Measurements from ENCODE around the gene CDK18.
"Not testable (repeated sequence)": the region's sequence is repeated elsewhere in the genome, so short reads cannot be mapped to it uniquely, and the experiment has no call there.

Gene CDK18

DNA sequence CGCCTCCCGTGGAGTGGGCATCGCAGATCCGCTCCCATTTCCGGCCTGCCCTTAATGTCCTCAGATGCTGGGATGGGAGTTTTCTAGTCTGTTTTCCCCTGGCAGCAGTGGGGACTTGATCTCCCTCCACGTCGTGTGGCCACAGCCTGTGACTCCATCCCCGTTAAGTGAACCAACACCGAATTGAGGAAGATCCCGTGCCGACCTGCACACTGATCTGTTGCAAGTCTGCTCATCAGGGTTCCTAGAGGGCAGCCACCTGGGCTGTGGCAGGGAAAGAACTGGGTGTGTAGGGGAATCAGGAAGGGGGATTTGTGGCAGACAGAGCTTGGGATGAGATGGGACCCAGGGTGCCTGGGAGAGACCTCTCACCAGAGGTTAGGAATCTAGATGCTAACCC lies 23.3 kb upstream of the CDK18 start:
- DNase-seq (ENCODE audit: low spot score), result no peak

GRCh38 chr1:205481629-205482151 lies 22.8 kb upstream of the CDK18 start:
- no peak for DNase-seq (ENCODE audit: low spot score)

GRCh38 chr1:205482587-205482986 lies 21.9 kb upstream of the CDK18 start:
- DNase-seq (ENCODE audit: low spot score), result not testable (repeated sequence)

DNA sequence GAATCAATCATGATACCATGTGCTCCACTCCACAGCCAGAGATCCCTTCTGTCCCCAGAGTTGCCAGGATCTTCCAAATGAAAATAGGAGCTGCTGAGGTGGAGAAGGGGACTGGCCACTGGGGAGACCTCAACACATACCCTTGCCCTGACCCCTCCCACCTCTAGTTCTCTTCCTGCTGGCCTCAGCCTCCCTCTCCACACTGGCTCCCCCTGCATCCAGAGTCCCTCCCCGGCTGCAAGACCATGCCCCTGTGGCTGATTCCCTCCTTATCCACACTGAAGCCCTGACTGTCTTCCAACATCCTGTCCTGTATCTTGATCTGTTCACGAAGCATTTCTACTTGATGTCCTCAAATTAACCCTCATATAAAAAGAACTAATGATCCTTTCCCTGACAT lies 21.1 kb upstream of the CDK18 start:
- no peak for DNase-seq (ENCODE audit: low spot score)

- DNase-seq (ENCODE audit: low spot score), result peak; percentile 83
Measured at GRCh38 chr1:205484985-205485967, 19.2 kb upstream of the CDK18 start.

DNA sequence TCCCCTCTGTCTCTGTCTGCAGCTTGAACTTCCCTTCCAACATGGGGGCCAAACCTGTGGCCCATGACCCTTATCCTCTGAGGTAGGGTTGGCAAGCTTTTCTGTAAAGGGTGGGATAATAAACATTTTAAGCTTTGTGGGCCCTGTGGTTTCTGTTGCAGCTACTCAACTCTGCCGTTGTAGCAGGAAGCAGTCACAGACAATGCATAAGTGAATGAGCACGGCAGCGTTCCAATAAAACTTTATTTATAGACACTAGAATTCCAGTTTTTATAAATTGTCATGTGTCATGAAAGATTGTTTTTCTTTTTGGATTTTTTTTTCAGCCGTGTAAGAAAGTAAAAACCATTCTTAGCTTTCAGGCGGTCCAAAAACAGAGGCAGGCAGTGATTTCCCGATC lies 18.2 kb upstream of the CDK18 start:
- DNase-seq (ENCODE audit: low spot score), result no peak

DNA sequence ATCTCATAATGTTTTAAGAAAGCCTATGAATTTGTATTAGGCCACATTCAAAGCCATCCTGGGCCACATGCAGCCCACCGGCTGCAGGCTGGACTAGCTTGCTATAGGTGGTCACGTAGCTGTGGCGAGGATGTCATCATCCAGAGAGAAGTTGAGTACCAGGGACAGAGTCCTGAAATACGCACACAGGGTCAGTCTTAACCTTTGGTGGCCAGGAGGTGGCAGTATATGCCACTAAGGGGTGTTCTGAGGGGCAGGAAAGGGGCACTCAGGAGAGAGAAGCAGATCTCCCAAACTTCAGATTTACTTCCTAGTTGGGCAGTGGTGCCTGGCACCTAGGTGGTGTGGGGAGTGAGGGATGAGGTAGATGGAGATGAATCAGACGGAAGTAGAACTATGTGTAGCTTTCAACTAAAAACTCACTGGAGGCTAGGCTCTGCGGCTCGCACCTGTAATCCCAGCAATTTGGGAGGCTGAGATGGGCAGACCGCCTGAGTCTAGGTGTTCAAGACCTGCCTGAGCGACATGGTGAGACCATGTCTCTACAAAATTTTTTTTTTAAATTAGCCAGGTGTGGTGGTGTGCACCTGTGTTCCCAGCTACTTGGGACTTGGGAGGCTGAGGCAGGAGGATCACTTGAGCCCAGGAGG lies 16.3 kb upstream of the CDK18 start:
- peak; percentile 87 for DNase-seq (ENCODE audit: low spot score)

DNA sequence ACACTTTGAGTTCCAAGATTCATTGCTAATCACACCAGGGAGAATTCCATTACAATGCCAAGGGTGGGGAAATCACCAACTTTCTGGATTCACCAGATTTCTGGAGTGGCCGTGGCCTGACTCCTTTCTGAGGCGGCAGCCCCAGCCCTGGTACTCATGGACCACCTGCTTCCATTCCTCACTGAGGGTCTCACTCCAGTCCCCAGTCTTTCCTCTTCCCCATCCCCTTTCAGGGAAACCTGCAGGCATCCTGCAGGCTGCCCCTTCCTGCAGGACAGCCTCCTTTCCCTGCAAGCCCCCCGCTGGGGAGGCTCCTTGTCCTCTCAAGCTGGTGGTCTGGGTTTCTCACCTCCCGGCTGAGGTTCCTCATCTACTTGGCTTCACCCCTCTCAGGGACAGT lies 12.7 kb upstream of the CDK18 start:
- no peak for DNase-seq (ENCODE audit: low spot score)

GRCh38 chr1:205492201-205492667 lies 12.2 kb upstream of the CDK18 start:
- no peak for DNase-seq (ENCODE audit: low spot score)

GRCh38 chr1:205492774-205493173 lies 11.7 kb upstream of the CDK18 start:
- DNase-seq (ENCODE audit: low spot score), result no peak

DNA sequence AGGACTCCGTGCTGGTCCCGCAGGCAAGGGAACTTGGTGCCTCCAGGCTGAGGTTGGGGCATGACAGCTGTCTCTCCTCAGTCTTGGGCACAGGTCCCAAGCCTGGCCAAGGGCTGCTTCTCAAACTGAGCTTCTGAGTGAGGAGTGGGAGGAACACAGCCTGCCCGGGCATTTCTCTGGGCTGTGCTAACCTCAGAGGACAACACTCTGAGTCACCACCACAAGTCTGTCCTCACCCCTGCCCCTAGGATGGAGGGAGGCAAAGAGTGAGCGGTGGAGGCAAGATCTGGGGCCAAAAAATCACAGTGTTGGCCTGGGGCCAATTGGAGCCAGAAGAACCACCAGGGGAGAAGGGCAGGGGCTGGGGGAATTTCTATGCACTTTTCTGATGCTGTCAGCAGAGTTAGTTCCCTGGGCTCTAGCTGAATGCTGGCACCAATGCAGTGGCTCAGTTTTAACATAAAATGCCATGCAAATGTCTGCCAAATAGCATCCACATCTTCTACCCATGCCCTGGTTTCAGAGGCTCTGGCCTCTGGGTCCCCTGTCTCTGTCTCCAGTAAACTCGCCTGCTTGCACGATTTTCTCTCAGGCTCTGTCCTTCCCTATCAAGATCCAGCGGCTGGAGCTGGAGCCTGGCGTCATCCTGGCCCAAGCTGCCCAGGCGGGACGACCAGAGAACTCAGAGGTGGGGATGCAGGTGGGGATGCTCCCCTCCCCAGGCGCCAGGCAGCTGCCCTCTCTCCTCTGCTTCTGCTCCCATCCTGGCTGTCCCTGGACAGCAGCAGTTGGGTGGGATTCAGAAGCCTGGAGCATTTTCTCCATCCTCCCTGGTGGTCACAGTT lies 11.0 kb upstream of the CDK18 start:
- DNase-seq (ENCODE audit: low spot score), result peak; percentile 26

DNA sequence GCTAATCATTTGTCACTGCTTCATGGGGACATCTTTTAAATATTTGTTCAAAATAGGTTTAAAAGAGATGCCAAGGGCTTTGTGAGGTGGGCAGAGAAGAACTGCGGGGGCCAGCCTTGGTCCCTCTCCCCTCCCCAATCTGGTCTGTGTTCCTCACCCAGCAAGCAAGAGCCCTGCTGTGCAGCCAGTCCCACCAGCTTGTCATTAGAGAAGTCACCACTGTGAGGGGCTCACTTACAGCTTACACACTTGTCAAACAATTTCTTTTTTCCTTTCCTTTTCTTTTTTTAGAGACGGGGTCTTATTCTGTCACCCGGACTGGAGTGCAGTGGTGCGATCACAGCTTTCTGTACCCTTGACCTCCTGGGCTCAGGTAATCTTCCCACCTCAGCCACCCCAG lies 10.4 kb upstream of the CDK18 start:
- DNase-seq (ENCODE audit: low spot score), result peak; percentile 69

- DNase-seq (ENCODE audit: low spot score), result peak; percentile 48
Measured at GRCh38 chr1:205495237-205495823, 9.1 kb upstream of the CDK18 start.

DNA sequence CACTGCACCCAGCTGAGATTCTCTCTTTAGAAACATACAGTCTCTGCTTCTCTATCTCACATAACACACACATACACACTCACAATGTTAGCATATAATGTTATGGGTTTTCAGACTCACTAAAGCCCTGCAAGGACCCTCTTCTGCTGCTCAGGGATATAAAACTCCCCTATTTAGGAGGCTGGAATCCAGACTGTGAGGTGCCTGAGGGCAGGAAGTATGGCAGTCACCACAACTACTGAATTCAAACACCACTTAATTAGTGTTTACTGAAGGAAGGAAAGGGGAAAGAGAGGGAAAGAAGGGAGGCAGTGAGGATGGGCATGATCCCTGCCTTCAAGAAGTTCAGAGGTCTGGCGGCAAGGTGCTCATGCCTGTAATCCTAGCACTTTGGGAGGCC lies 7.8 kb upstream of the CDK18 start:
- no peak for DNase-seq (ENCODE audit: low spot score)

DNA sequence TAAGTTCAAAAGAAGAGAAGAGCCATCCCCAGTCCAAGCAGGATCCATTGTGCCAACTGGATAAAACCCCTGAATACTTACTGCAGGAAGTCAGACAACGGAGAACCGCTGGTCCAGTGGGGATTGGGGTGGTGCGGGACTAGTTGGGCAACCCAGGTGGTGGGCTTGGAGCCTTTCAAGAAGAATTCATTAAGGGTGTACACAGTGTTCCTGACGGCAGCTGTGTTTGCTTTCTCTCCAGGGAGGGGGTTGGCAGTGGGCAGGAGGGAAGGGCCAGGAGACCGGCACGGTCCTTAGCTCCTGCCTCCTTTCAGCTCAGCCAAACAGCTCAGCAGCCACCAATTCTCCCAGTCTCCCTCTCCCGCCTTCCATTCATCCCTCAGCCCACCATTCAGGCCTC lies 7.1 kb upstream of the CDK18 start:
- no peak for DNase-seq (ENCODE audit: low spot score)

DNA sequence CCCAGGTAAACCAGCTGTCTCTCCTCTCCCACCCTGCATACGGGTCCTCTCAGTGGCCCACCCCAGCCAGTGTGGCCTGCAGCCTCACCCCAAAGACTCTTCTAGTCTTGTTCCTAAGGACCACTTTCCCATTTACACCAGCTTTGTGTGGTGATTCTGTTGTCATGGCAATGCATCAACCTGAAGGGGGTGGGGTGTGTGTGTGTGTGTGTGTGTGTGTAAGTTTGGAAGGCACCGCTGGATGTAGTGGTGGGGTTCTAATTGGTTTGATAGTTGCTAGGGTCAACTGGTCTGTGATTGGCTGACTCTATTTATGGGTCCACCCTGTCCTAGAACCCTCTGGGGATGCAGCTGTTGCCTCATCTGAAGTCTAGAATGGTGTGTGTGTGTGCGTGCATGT lies 4.7 kb upstream of the CDK18 start:
- DNase-seq (ENCODE audit: low spot score), result no peak

DNA sequence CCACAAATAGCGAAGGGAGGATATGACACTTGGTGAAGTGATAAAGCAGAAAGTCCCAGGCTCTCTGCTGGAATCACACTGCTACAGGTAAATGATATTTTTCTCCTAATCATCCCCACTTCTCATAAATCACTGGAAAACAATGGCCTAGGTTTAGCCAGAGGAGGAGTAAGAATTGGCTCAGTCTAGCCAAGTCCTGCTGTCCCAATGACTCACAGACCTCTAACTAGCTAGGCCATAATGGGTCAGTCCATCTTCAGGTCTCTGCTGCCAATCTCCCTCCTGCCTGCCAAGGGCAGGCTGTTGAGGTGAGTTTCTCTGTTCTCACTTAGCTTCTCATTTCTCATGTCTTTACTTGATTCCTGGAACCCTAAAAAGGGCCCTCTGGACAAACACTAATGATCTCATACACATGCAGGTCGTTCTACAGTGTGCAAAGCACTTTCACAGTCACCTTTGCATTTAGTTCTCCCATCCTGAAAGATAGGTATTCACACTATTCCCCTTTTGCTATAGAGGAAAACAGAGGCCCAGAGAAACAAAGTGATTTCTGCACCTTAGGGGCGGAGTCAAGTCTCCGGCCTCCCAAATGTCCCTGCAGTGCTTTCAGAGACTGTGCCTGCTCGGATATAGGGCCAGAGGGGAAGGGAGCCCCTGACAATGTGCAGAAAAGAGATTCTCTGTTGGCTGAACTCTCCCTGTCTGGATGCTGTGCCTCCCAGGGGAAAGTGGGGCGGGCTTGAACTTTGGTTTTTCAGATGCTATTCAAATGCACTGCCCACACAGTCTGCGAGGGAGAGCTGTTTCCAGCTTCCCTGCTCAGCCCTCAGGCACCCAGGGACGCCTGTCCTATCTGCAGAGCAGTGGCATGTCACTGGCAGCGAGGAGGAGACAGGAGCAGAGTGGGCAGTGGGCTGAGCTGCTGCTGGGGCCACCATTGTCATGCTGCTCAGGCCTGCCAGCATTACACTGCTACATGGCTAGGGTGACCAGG lies 3.9 kb upstream of the CDK18 start:
- DNase-seq (ENCODE audit: low spot score), result peak; percentile 23

GRCh38 chr1:205502111-205502810 lies 2.2 kb upstream of the CDK18 start:
- no peak for DNase-seq (ENCODE audit: low spot score)

GRCh38 chr1:205502992-205503391 lies 1.5 kb upstream of the CDK18 start:
- no peak for DNase-seq (ENCODE audit: low spot score)
